ENCODE results near the gene TFF3. TPM values are rescaled to one million over a fixed set of nuclear protein-coding genes. Genes with fewer than 3 reads are reported as not detected.

The TFF3 gene
- total RNA-seq, 4 donors from 2014 or later = 3.6 to 16.8 (median 8.7) TPM

- no peak for DNase-seq (ENCODE audit: low spot score in 2 of 2)
- 62 to 68% methylated on average over 20 of the region's 20 CpGs for WGBS, 2 donors
Measured at GRCh38 chr21:42299324-42300044, 15.7 kb downstream of the TFF3 start.

GRCh38 chr21:42298657-42299056, 16.6 kb downstream of the TFF3 start:
- no peak for DNase-seq (ENCODE audit: low spot score in 2 of 2)
- intact Hi-C loops (cut with DNase I; ENCODE audit: low total_unique reads) = no loop called here
- 78 to 95% methylated on average over 5 of the region's 5 CpGs for WGBS, 2 donors
- no peak for TF ChIP-seq POLR2A (IDR thresholded peaks at IDR 0.05)
- no peak for TF ChIP-seq CTCF (IDR thresholded peaks at IDR 0.05)
- H3K4me3 ChIP-seq (ENCODE audit: low read depth, poor library complexity, severe bottlenecking) = no peak overlapping the region

More at GRCh38 chr21:42299324-42300044, 15.7 kb downstream of the TFF3 start:
- H3K4me3 ChIP-seq (ENCODE audit: low read depth, poor library complexity, severe bottlenecking) = no peak overlapping the region
- no peak for TF ChIP-seq POLR2A (IDR thresholded peaks at IDR 0.05)
- TF ChIP-seq CTCF (IDR thresholded peaks at IDR 0.05) = no peak
- intact Hi-C loops (cut with DNase I; ENCODE audit: low total_unique reads) = no loop called here

- no peak for DNase-seq (ENCODE audit: low spot score in 2 of 2)
- WGBS, 2 donors = 70 to 72% methylated on average over 6 of the region's 6 CpGs
Measured at GRCh38 chr21:42298237-42298636, 17.0 kb downstream of the TFF3 start.

GRCh38 chr21:42297377-42297776, 17.8 kb downstream of the TFF3 start:
- DNase-seq (ENCODE audit: low spot score in 2 of 2) = no peak
- no peak overlapping the region for H3K4me3 ChIP-seq (ENCODE audit: low read depth, poor library complexity, severe bottlenecking)
- intact Hi-C loops (cut with DNase I; ENCODE audit: low total_unique reads) = no loop called here
- TF ChIP-seq CTCF (IDR thresholded peaks at IDR 0.05) (no peak), POLR2A (IDR thresholded peaks at IDR 0.05) (no peak)
- WGBS, 2 donors = 84 to 89% methylated on average over 9 of the region's 9 CpGs

More at GRCh38 chr21:42298237-42298636, 17.0 kb downstream of the TFF3 start:
- intact Hi-C loops (cut with DNase I; ENCODE audit: low total_unique reads) = no loop called here
- H3K4me3 ChIP-seq (ENCODE audit: low read depth, poor library complexity, severe bottlenecking) = no peak overlapping the region
- TF ChIP-seq CTCF (IDR thresholded peaks at IDR 0.05) (no peak), POLR2A (IDR thresholded peaks at IDR 0.05) (no peak)

GRCh38 chr21:42296501-42296900, 18.7 kb downstream of the TFF3 start:
- intact Hi-C loops (cut with DNase I; ENCODE audit: low total_unique reads) = no loop called here
- DNase-seq (ENCODE audit: low spot score in 2 of 2) = no peak
- no peak for TF ChIP-seq CTCF (IDR thresholded peaks at IDR 0.05)
- no peak for TF ChIP-seq POLR2A (IDR thresholded peaks at IDR 0.05)
- H3K4me3 ChIP-seq (ENCODE audit: low read depth, poor library complexity, severe bottlenecking) = no peak overlapping the region
- WGBS, 2 donors = 66 to 71% methylated on average over 7 of the region's 7 CpGs

GRCh38 chr21:42295845-42296244, 19.4 kb downstream of the TFF3 start:
- intact Hi-C loops (cut with DNase I; ENCODE audit: low total_unique reads) = no loop called here
- TF ChIP-seq POLR2A (IDR thresholded peaks at IDR 0.05) (no peak), CTCF (IDR thresholded peaks at IDR 0.05) (no peak)
- no peak overlapping the region for H3K4me3 ChIP-seq (ENCODE audit: low read depth, poor library complexity, severe bottlenecking)
- WGBS, 2 donors = 81 to 84% methylated on average over 15 of the region's 15 CpGs
- DNase-seq (ENCODE audit: low spot score in 2 of 2) = no peak

Data from lower leg skin (tissue), 4 donors.